Body of pancreas (tissue), 4 donors: ENCODE data around the gene CCDC70.

Source experiments
- CTCF ChIP-seq, 7 experiments: fragments of 450-650 bp in 4 of 7; fragments of 200-600 bp in 3 of 7; sonication (generic) in 3 of 7; IDR thresholded peaks; one replicate each; pipeline ENCODE4 v1.5.1; 2016 to 2019; ENCODE audit warnings: antibody characterized with exemption in 7 of 7
- POLR2A ChIP-seq, 3 donors: fragments of 450-650 bp; IDR thresholded peaks; one replicate each; pipeline ENCODE4 v1.6.1; 2016; ENCODE audit warnings: antibody characterized with exemption in 3 of 3, mild to moderate bottlenecking in 2 of 3

- TF ChIP-seq CTCF (IDR thresholded peaks at IDR 0.05) (no peak), POLR2A (IDR thresholded peaks at IDR 0.05) (no peak)
These were observed 32.8 kb upstream of the CCDC70 start for GRCh38 chr13:51828730-51829567.
